Mucosa of descending colon (tissue), 3 donors: ENCODE measurements around the gene HPS4. TPM values are rescaled to one million over a fixed set of nuclear protein-coding genes. Genes with fewer than 3 reads are reported as not detected.
"Not testable (repeated sequence)": the region's sequence is repeated elsewhere in the genome, so short reads cannot be mapped to it uniquely, and the experiment has no call there.

Source experiments
- ATAC-seq: fragments of 200-7000 bp; cut with Tn5 transposase; one replicate; pipeline ENCODE4 v1.9.1; 2020; ENCODE audit warnings: mild to moderate bottlenecking, moderate library complexity
- DNase-seq, 3 donors: peaks; one replicate each; pipeline ENCODE4 v3.0.0-alpha.2; 2020
- H3K36me3 ChIP-seq: fragments of 200-600 bp; one replicate; pipeline ENCODE4 v1.8.0; 2021; ENCODE audit warnings: low read depth, mild to moderate bottlenecking
- H3K4me1 ChIP-seq: fragments of 200-600 bp; one replicate; pipeline ENCODE4 v1.8.0; 2021; ENCODE audit warnings: low read depth, mild to moderate bottlenecking
- H3K4me3 ChIP-seq: fragments of 200-600 bp; one replicate; pipeline ENCODE4 v1.8.0; 2021; ENCODE audit warnings: mild to moderate bottlenecking
- H3K9me3 ChIP-seq: fragments of 200-600 bp; one replicate; pipeline ENCODE4 v1.8.0; 2021; ENCODE audit warnings: mild to moderate bottlenecking
- intact Hi-C, 2 donors: fragments of 100-400 bp; cut with DNase I in 1 of 2; cut with micrococcal nuclease in 1 of 2; formaldehyde crosslinking; loops; one replicate each; pipeline versions ENCODE4 v1.11.0 to v1.11.1; 2022; cut with DNase I, micrococcal nuclease
- long read RNA-seq, 2 donors: library from polyadenylated mRNA; unstranded; transcript quantifications; one replicate each; pipeline ENCODE4 v2.0.0, GENCODE V29; 2019 to 2021
- total RNA-seq, 3 donors: library from RNA; stranded (reverse); fragmentation: NEBNext Ultra II Directional in 2 of 3; extraction: Animal tissue kit (Norgen Biotek cat#: 25700) in 2 of 3; gene quantifications; one replicate each; pipeline versions ENCODE4 v1.2.1 to v1.2.4, GENCODE V29; 2021 to 2023
- TF ChIP-seq, protein P1 (sequence below): fragments of 200-600 bp; IDR thresholded peaks from one replicate; pipeline ENCODE4 v1.8.0; 2022; ENCODE audit warnings: antibody characterized with exemption, mild to moderate bottlenecking
- donor health status: DM: no; HTN: no; CAD: no; lungs with moderate emphysema.
- donor health status: DM: no; HTN: no; CAD: no.
- donor health status: DM: no; HTN: yes; CAD: no.

Gene HPS4
- 10 to 100 TPM; 28.6 to 29.2 (median 28.9) TPM for total RNA-seq
- long read RNA-seq, donor 1, full-length matches to known transcripts = 4 of 29 reads
- long read RNA-seq, donor 1, partial matches to known transcripts = 16 of 29 reads
- long read RNA-seq, donor 1, other reads (novel, unspliced or antisense) = 9 of 29 reads
- long read RNA-seq, donor 2, partial matches to known transcripts = 4 of 7 reads
- long read RNA-seq, donor 2, other reads (novel, unspliced or antisense) = 2 of 7 reads

DNA sequence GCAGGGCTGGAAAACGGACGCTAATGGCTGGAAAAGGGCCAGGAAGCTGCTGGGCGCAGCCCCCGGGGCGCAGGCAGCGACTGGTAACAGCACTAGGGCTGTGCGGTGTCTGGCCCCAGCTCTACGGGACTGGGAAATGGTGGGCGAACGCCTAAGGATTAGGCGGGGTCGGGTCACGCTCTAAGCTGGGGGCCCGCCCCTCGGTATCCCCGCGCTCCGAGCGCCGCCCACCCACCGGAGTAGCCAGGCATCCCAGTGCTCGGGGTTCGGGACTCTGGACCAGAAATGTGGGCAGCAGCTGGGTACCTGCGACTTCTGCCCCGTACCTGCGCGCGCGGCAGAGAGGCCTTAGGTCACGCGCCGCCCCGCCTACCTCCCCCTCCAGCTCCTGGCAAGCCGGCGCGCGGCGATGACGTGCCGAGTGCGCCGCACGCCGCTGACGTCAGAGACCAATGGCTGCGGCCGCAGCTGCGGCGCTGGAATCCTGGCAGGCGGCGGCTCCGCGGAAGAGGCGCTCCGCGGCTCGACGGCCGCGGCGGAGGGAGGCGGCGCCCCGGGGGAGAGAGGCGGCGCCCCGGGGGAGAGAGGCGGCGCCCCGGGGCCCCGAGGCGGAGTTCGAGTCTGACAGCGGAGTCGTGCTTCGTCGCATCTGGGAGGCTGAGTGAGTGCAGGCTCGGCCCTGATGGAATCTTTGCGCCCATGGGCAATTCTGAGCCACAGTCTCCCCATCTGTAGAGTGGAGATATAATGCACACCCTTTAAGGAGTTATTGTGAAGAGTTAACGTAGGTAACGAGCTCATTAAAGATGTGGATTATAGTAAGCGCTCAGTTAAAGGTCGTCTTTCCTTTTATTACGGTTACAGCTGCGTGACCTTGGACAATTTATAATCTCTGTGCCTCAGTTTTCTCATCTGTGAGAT is at the start of gene HPS4, which contains the start of gene SRRD:
Gene HPS4 (minus strand): TSS at position 345 of the 921 bp plus-strand sequence. CDS start 2,021 bp downstream, outside the sequence.
Gene SRRD (plus strand): TSS at position 439 of the 921 bp plus-strand sequence. CDS start 14 bp downstream, at position 453.
- H3K4me1 ChIP-seq = peaks cover 38% of the 10 kb centered on the region
- H3K36me3 ChIP-seq = no peaks in the 10 kb centered on the region
- ATAC-seq (peak; percentile 96), DNase-seq (peak; percentile 94 to 96 (median 95))
- no peaks in the 10 kb centered on the region for H3K9me3 ChIP-seq
- TF ChIP-seq, protein P1, sequence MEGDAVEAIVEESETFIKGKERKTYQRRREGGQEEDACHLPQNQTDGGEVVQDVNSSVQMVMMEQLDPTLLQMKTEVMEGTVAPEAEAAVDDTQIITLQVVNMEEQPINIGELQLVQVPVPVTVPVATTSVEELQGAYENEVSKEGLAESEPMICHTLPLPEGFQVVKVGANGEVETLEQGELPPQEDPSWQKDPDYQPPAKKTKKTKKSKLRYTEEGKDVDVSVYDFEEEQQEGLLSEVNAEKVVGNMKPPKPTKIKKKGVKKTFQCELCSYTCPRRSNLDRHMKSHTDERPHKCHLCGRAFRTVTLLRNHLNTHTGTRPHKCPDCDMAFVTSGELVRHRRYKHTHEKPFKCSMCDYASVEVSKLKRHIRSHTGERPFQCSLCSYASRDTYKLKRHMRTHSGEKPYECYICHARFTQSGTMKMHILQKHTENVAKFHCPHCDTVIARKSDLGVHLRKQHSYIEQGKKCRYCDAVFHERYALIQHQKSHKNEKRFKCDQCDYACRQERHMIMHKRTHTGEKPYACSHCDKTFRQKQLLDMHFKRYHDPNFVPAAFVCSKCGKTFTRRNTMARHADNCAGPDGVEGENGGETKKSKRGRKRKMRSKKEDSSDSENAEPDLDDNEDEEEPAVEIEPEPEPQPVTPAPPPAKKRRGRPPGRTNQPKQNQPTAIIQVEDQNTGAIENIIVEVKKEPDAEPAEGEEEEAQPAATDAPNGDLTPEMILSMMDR = no peak
- H3K4me3 ChIP-seq = peak within 1 kb of the TSS; percentile 69
- intact Hi-C loops = no loop called here

DNA sequence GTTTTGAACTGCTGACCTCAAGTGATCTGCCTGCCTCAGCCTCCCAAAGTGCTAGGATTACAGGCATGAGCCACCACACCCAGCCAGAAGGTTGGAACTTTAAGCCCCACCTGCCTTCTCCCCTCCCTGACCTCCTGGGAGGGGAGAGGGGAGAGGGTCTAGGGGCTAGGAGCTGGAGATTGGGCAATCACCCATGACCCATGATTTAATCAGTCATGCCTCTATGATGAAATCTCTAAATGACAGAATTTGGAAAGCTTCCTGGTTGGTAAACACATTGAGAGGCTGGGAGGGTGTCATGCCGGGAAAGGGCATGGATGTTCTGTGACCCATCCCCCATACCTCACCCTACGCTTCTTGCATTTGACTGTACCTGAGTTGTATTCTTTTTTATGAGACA is 45.8 kb upstream of the HPS4 start:
- Histone ChIP-seq H3K9me3 (no peaks in the 10 kb centered on the region), H3K36me3 (no peaks in the 10 kb centered on the region), H3K4me3 (no peak overlapping the region), H3K4me1 (no peaks in the 10 kb centered on the region)
- no peak for DNase-seq
- intact Hi-C loops = no loop called here
- TF ChIP-seq, protein P1 = no peak
- ATAC-seq = no peak

DNA sequence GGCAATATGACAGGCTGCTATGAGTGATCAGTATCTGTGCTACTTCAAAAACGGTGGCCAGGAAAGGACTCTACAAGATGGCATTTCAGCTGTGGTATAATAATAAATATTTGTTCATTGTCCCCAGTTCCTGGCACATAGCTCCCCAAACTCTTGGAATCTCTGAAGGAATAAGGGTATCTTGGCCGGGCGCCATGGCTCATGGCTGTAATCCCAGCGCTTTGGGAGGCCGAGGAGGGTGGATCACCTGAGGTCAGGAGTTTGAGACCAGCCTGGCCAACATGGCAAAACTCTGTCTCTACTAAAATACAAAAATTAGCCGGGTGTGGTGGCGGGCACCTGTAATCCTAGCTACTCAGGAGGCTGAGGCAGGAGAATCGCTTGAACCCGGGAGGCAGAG is 44.9 kb upstream of the HPS4 start:
- H3K9me3 ChIP-seq, DNase-seq, H3K36me3 ChIP-seq, H3K4me3 ChIP-seq, ATAC-seq, intact Hi-C loops, H3K4me1 ChIP-seq: not testable (repeated sequence)

DNA sequence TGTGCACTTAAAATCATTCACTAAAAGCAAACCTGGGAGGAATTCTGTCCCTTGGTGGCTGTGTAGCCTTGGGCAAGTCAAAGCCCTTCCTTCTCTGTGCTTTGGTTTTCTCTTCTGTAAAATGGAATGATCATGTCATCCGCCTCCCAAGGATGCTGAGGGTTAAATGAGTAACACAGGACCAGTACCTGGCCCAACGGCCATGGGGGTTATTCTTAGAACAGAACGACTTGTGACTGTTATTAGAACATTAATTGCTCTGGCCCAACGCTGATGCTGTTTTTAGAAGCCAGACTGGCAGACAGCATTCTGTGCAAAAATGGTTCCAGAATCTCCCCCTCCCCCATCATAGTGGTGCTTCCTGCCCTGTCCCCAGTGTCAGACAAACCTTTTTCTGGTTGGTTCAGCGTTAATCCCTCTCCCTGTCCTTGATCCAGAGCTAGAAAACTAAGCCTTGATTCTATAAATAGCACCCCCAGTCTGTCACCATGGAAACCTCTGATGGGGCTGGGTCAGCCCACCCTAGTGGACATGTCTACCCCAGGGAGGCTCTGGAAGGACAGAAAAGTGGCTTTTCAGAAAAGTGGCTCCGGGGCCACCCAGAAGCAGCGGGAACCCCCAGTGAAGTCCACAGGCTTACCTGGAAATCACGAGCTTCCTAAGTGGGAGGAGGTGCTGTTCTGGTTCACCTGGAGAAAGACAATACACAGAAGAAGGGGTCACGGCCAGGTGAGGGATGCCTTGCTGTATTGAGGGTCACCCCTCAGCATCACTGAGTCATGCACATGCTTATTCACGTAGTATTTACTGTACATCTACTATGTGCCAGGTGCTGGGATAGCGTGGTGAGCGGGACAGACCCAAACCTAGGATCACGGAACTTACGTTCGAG is 44.2 kb upstream of the HPS4 start:
- Histone ChIP-seq H3K4me3 (no peak overlapping the region), H3K9me3 (no peaks in the 10 kb centered on the region), H3K36me3 (no peaks in the 10 kb centered on the region), H3K4me1 (no peaks in the 10 kb centered on the region)
- intact Hi-C loops = no loop called here
- DNase-seq (no peak), ATAC-seq (no peak)
- TF ChIP-seq, protein P1 = no peak

DNA sequence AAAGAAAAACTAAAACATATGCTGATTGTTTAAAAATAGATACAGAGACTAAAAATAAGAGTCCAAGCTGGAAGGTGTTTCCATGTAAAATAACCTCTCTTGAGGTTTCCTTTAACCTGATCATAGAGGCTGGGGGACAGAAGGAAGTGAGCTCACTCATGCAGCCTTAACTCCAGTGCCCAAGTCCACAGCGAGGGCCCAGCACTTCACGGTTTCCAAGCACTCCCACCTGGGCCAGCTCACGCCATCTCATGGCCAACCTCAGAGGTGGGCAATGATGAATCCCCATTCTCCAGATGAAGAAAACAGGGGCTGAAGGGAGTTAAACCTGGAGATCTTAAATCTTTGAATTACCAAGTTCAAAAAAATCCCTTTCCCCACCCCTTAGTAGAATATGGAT is 43.6 kb upstream of the HPS4 start:
- no peak overlapping the region for H3K4me3 ChIP-seq
- DNase-seq (no peak), ATAC-seq (no peak)
- H3K36me3 ChIP-seq = no peaks in the 10 kb centered on the region
- TF ChIP-seq, protein P1 = no peak
- intact Hi-C loops = no loop called here
- no peaks in the 10 kb centered on the region for H3K4me1 ChIP-seq
- H3K9me3 ChIP-seq = no peaks in the 10 kb centered on the region
